PFSK-1 (cell line): Measurements from ENCODE around the gene NTN3.

ENCODE experiments used
- TAF1 ChIP-seq: IDR thresholded peaks from 2 replicates; pipeline ENCODE4 v1.6.1; 2012; ENCODE audit warnings: low read length, control low read depth, borderline replicate concordance; ENCODE audit not compliant: insufficient read depth
- TF ChIP-seq, protein P1 (sequence below), 2 experiments: IDR thresholded peaks; 2 replicates each; pipeline versions ENCODE4 v1.6.1 to v1.8.0; 2011 to 2012; ENCODE audit warnings: low read depth in 2 of 2, low read length in 2 of 2, control low read depth in 1 of 2, inconsistent platforms in 1 of 2, mild to moderate bottlenecking in 1 of 2, moderate library complexity in 1 of 2; ENCODE audit not compliant: insufficient read depth in 1 of 2

- TF ChIP-seq, protein P1, sequence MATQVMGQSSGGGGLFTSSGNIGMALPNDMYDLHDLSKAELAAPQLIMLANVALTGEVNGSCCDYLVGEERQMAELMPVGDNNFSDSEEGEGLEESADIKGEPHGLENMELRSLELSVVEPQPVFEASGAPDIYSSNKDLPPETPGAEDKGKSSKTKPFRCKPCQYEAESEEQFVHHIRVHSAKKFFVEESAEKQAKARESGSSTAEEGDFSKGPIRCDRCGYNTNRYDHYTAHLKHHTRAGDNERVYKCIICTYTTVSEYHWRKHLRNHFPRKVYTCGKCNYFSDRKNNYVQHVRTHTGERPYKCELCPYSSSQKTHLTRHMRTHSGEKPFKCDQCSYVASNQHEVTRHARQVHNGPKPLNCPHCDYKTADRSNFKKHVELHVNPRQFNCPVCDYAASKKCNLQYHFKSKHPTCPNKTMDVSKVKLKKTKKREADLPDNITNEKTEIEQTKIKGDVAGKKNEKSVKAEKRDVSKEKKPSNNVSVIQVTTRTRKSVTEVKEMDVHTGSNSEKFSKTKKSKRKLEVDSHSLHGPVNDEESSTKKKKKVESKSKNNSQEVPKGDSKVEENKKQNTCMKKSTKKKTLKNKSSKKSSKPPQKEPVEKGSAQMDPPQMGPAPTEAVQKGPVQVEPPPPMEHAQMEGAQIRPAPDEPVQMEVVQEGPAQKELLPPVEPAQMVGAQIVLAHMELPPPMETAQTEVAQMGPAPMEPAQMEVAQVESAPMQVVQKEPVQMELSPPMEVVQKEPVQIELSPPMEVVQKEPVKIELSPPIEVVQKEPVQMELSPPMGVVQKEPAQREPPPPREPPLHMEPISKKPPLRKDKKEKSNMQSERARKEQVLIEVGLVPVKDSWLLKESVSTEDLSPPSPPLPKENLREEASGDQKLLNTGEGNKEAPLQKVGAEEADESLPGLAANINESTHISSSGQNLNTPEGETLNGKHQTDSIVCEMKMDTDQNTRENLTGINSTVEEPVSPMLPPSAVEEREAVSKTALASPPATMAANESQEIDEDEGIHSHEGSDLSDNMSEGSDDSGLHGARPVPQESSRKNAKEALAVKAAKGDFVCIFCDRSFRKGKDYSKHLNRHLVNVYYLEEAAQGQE (IDR thresholded peaks at IDR 0.05; ENCODE audit: insufficient read depth in 1 of 2, low read depth in 2 of 2, low read length in 2 of 2), result no peak
- TF ChIP-seq TAF1, result no peak
Measured at GRCh38 chr16:2425008-2425518, 46.0 kb upstream of the NTN3 start.
